ENCODE data around the gene TCERG1L.

TCERG1L gene

GRCh38 chr10:131316321-131317075 is 5.0 kb upstream of the TCERG1L start:
- Histone ChIP-seq H3K4me3 (ENCODE audit: low read length) (no peak overlapping the region), H3K9me3 (ENCODE audit: control insufficient read depth, insufficient read depth, low read length) (peaks cover 34% of the 10 kb centered on the region)

GRCh38 chr10:131315344-131315743 is 3.8 kb upstream of the TCERG1L start:
- no peak for DNase-seq (ENCODE audit: low read depth, low spot score)
- no CpG with 5 or more reads among the region's 9 CpGs for WGBS (ENCODE audit: insufficient coverage, insufficient read length)
- Histone ChIP-seq H3K9me3 (ENCODE audit: control insufficient read depth, insufficient read depth, low read length) (peaks cover 32% of the 10 kb centered on the region), H3K36me3 (ENCODE audit: control insufficient read depth, insufficient read depth, low read length) (no peaks in the 10 kb centered on the region), H3K4me3 (ENCODE audit: low read length) (no peak overlapping the region), H3K27ac (ENCODE audit: low read length) (no peak overlapping the region), H3K4me1 (ENCODE audit: control insufficient read depth, insufficient read depth, low read length) (no peaks in the 10 kb centered on the region), H3K27me3 (ENCODE audit: control insufficient read depth, insufficient read depth, low read length) (no peaks in the 10 kb centered on the region)

More at GRCh38 chr10:131316321-131317075, 5.0 kb upstream of the TCERG1L start:
- DNase-seq (ENCODE audit: low read depth, low spot score): no peak
- Histone ChIP-seq H3K4me1 (ENCODE audit: control insufficient read depth, insufficient read depth, low read length) (no peaks in the 10 kb centered on the region), H3K27me3 (ENCODE audit: control insufficient read depth, insufficient read depth, low read length) (no peaks in the 10 kb centered on the region), H3K27ac (ENCODE audit: low read length) (no peak overlapping the region), H3K36me3 (ENCODE audit: control insufficient read depth, insufficient read depth, low read length) (no peaks in the 10 kb centered on the region)
- no CpG with 5 or more reads among the region's 16 CpGs for WGBS (ENCODE audit: insufficient coverage, insufficient read length)

- H3K36me3 ChIP-seq (ENCODE audit: control insufficient read depth, insufficient read depth, low read length): no peaks in the 10 kb centered on the region
- no CpG with 5 or more reads among the region's 10 CpGs for WGBS (ENCODE audit: insufficient coverage, insufficient read length)
- H3K4me3 ChIP-seq (ENCODE audit: low read length): no peak overlapping the region
- H3K9me3 ChIP-seq (ENCODE audit: control insufficient read depth, insufficient read depth, low read length): peaks cover 32% of the 10 kb centered on the region
- H3K27ac ChIP-seq (ENCODE audit: low read length): no peak overlapping the region
- no peaks in the 10 kb centered on the region for H3K4me1 ChIP-seq (ENCODE audit: control insufficient read depth, insufficient read depth, low read length)
- H3K27me3 ChIP-seq (ENCODE audit: control insufficient read depth, insufficient read depth, low read length): no peaks in the 10 kb centered on the region
- DNase-seq (ENCODE audit: low read depth, low spot score): no peak
Measured at GRCh38 chr10:131314799-131315198, 3.3 kb upstream of the TCERG1L start.

GRCh38 chr10:131314148-131314547 is 2.6 kb upstream of the TCERG1L start:
- no CpG with 5 or more reads among the region's 3 CpGs for WGBS (ENCODE audit: insufficient coverage, insufficient read length)
- no peaks in the 10 kb centered on the region for H3K36me3 ChIP-seq (ENCODE audit: control insufficient read depth, insufficient read depth, low read length)
- H3K9me3 ChIP-seq (ENCODE audit: control insufficient read depth, insufficient read depth, low read length): peaks cover 32% of the 10 kb centered on the region
- DNase-seq (ENCODE audit: low read depth, low spot score): no peak
- H3K4me3 ChIP-seq (ENCODE audit: low read length): no peak overlapping the region
- H3K27me3 ChIP-seq (ENCODE audit: control insufficient read depth, insufficient read depth, low read length): no peaks in the 10 kb centered on the region
- no peak overlapping the region for H3K27ac ChIP-seq (ENCODE audit: low read length)
- H3K4me1 ChIP-seq (ENCODE audit: control insufficient read depth, insufficient read depth, low read length): no peaks in the 10 kb centered on the region

- Histone ChIP-seq H3K27me3 (ENCODE audit: control insufficient read depth, insufficient read depth, low read length) (no peaks in the 10 kb centered on the region), H3K4me1 (ENCODE audit: control insufficient read depth, insufficient read depth, low read length) (no peaks in the 10 kb centered on the region), H3K4me3 (ENCODE audit: low read length) (no peak overlapping the region), H3K9me3 (ENCODE audit: control insufficient read depth, insufficient read depth, low read length) (peaks cover 30% of the 10 kb centered on the region), H3K27ac (ENCODE audit: low read length) (no peak overlapping the region), H3K36me3 (ENCODE audit: control insufficient read depth, insufficient read depth, low read length) (no peaks in the 10 kb centered on the region)
- no CpG with 5 or more reads among the region's 6 CpGs for WGBS (ENCODE audit: insufficient coverage, insufficient read length)
- no peak for DNase-seq (ENCODE audit: low read depth, low spot score)
Measured at GRCh38 chr10:131313377-131313776, 1.9 kb upstream of the TCERG1L start.

- Histone ChIP-seq H3K4me1 (ENCODE audit: control insufficient read depth, insufficient read depth, low read length) (no peaks in the 10 kb centered on the region), H3K4me3 (ENCODE audit: low read length) (no peak overlapping the region), H3K27ac (ENCODE audit: low read length) (no peak overlapping the region), H3K36me3 (ENCODE audit: control insufficient read depth, insufficient read depth, low read length) (no peaks in the 10 kb centered on the region), H3K9me3 (ENCODE audit: control insufficient read depth, insufficient read depth, low read length) (peaks cover 28% of the 10 kb centered on the region), H3K27me3 (ENCODE audit: control insufficient read depth, insufficient read depth, low read length) (no peaks in the 10 kb centered on the region)
- no CpG with 5 or more reads among the region's 32 CpGs for WGBS (ENCODE audit: insufficient coverage, insufficient read length)
- no peak for DNase-seq (ENCODE audit: low read depth, low spot score)
Measured at GRCh38 chr10:131312478-131312836, 936 bp upstream of the TCERG1L start.

- H3K9me3 ChIP-seq (ENCODE audit: control insufficient read depth, insufficient read depth, low read length): peaks cover 25% of the 10 kb centered on the region
- H3K27ac ChIP-seq (ENCODE audit: low read length): no peak overlapping the region
- H3K4me1 ChIP-seq (ENCODE audit: control insufficient read depth, insufficient read depth, low read length): no peaks in the 10 kb centered on the region
- no peaks in the 10 kb centered on the region for H3K27me3 ChIP-seq (ENCODE audit: control insufficient read depth, insufficient read depth, low read length)
- H3K4me3 ChIP-seq (ENCODE audit: low read length): no peak overlapping the region
- H3K36me3 ChIP-seq (ENCODE audit: control insufficient read depth, insufficient read depth, low read length): no peaks in the 10 kb centered on the region
- no peak for DNase-seq (ENCODE audit: low read depth, low spot score)
- no CpG with 5 or more reads among the region's 36 CpGs for WGBS (ENCODE audit: insufficient coverage, insufficient read length)
Measured at GRCh38 chr10:131311402-131311660, 190 bp downstream of the TCERG1L start.

- no peaks in the 10 kb centered on the region for H3K36me3 ChIP-seq (ENCODE audit: control insufficient read depth, insufficient read depth, low read length)
- H3K27me3 ChIP-seq (ENCODE audit: control insufficient read depth, insufficient read depth, low read length): no peaks in the 10 kb centered on the region
- no CpG with 5 or more reads among the region's 76 CpGs for WGBS (ENCODE audit: insufficient coverage, insufficient read length)
- no peak overlapping the region for H3K4me3 ChIP-seq (ENCODE audit: low read length)
- no peak for DNase-seq (ENCODE audit: low read depth, low spot score)
- H3K4me1 ChIP-seq (ENCODE audit: control insufficient read depth, insufficient read depth, low read length): no peaks in the 10 kb centered on the region
- H3K27ac ChIP-seq (ENCODE audit: low read length): no peak overlapping the region
- peaks cover 24% of the 10 kb centered on the region for H3K9me3 ChIP-seq (ENCODE audit: control insufficient read depth, insufficient read depth, low read length)
Measured at GRCh38 chr10:131310551-131311401, 745 bp downstream of the TCERG1L start.

- DNase-seq (ENCODE audit: low read depth, low spot score): no peak
- Histone ChIP-seq H3K27me3 (ENCODE audit: control insufficient read depth, insufficient read depth, low read length) (no peaks in the 10 kb centered on the region), H3K36me3 (ENCODE audit: control insufficient read depth, insufficient read depth, low read length) (no peaks in the 10 kb centered on the region), H3K9me3 (ENCODE audit: control insufficient read depth, insufficient read depth, low read length) (peaks cover 21% of the 10 kb centered on the region), H3K4me1 (ENCODE audit: control insufficient read depth, insufficient read depth, low read length) (no peaks in the 10 kb centered on the region), H3K27ac (ENCODE audit: low read length) (no peak overlapping the region), H3K4me3 (ENCODE audit: low read length) (no peak overlapping the region)
- WGBS (ENCODE audit: insufficient coverage, insufficient read length): no CpG with 5 or more reads among the region's 4 CpGs
Measured at GRCh38 chr10:131310142-131310541, 1.4 kb downstream of the TCERG1L start.

- Histone ChIP-seq H3K27ac (ENCODE audit: low read length) (no peak overlapping the region), H3K9me3 (ENCODE audit: control insufficient read depth, insufficient read depth, low read length) (peaks cover 3% of the 10 kb centered on the region), H3K36me3 (ENCODE audit: control insufficient read depth, insufficient read depth, low read length) (no peaks in the 10 kb centered on the region), H3K4me3 (ENCODE audit: low read length) (no peak overlapping the region), H3K27me3 (ENCODE audit: control insufficient read depth, insufficient read depth, low read length) (no peaks in the 10 kb centered on the region), H3K4me1 (ENCODE audit: control insufficient read depth, insufficient read depth, low read length) (no peaks in the 10 kb centered on the region)
- DNase-seq (ENCODE audit: low read depth, low spot score): no peak
- no CpG with 5 or more reads among the region's 3 CpGs for WGBS (ENCODE audit: insufficient coverage, insufficient read length)
Measured at GRCh38 chr10:131300508-131300907, 11.0 kb downstream of the TCERG1L start.

Data from iPS DF 6.9 (cell line).